Upper lobe of left lung (tissue), 4 donors: ENCODE results near the gene MAP4K2.

Experiments used
- EP300 ChIP-seq, 4 donors: sonication (generic); formaldehyde crosslinking; IDR thresholded peaks; one replicate each; pipeline ENCODE4 v1.5.1; 2017; ENCODE audit warnings: antibody characterized with exemption in 4 of 4, control low read depth in 2 of 4
- POLR2A ChIP-seq, 4 donors: fragments of 450-650 bp; IDR thresholded peaks; one replicate each; pipeline ENCODE4 v1.5.1; 2016 to 2017; ENCODE audit warnings: antibody characterized with exemption in 4 of 4, mild to moderate bottlenecking in 2 of 4
- POLR2AphosphoS5 ChIP-seq, 2 donors: sonication (generic); formaldehyde crosslinking; IDR thresholded peaks; one replicate each; pipeline ENCODE4 v1.5.1; 2017; ENCODE audit warnings: antibody characterized with exemption in 2 of 2
- TF ChIP-seq, protein P1 (sequence below), 6 experiments: fragments of 450-650 bp in 4 of 6; fragments of 200-600 bp in 2 of 6; sonication (generic) in 2 of 6; IDR thresholded peaks; one replicate each; pipeline ENCODE4 v1.5.1; 2016 to 2019; ENCODE audit warnings: antibody characterized with exemption in 6 of 6

DNA sequence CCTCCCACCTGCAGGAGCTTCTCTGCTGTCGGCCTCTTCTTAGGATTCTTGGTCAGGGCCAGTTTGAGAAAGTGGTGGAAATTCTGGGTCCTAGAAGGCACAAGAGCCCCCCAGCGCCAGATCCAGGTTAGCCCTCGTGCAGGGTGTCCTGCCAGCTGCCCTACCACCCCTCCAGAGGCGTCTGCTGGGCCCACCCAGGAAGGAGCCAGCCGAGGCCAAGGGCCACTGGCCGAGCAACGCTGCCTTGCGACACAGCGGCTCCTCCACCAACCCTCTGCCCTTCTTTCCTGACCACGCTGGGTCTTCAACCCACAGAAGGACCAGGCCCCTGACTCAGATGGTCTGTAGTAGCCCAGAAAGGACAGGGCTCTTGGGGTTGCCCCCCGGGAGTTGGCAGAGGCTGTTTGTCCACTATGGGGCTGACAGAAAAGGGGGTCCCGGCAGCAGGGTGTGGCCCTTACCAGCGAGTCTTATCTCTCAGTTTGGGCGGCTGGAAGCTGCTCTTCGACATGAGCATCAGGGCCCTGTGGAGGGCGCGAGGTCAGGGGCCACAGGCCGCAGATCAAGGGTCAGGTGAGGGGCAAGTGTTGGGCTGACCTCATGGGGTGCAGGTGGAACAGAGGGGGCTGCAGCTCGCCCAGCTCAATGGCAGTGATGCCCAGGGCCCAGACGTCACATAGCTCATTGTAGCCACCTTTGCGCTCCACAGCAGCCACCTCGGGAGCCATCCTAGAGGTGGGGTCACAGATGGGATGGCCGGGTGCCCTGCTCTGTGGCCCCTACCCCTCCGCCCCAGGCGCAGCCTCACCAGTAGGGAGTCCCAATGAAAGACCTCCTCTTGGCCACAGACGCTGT is 2.5 kb downstream of the MAP4K2 start:
- TF ChIP-seq, protein P1, sequence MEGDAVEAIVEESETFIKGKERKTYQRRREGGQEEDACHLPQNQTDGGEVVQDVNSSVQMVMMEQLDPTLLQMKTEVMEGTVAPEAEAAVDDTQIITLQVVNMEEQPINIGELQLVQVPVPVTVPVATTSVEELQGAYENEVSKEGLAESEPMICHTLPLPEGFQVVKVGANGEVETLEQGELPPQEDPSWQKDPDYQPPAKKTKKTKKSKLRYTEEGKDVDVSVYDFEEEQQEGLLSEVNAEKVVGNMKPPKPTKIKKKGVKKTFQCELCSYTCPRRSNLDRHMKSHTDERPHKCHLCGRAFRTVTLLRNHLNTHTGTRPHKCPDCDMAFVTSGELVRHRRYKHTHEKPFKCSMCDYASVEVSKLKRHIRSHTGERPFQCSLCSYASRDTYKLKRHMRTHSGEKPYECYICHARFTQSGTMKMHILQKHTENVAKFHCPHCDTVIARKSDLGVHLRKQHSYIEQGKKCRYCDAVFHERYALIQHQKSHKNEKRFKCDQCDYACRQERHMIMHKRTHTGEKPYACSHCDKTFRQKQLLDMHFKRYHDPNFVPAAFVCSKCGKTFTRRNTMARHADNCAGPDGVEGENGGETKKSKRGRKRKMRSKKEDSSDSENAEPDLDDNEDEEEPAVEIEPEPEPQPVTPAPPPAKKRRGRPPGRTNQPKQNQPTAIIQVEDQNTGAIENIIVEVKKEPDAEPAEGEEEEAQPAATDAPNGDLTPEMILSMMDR (IDR thresholded peaks at IDR 0.05), result no peak
- TF ChIP-seq POLR2A (IDR thresholded peaks at IDR 0.05) (no peak), POLR2AphosphoS5 (IDR thresholded peaks at IDR 0.05) (no peak), EP300 (IDR thresholded peaks at IDR 0.05) (no peak)
